Measurements from ENCODE around the gene MCC. TPM values are rescaled to one million over a fixed set of nuclear protein-coding genes. Genes with fewer than 3 reads are reported as not detected.

Gene MCC
- polyA plus RNA-seq, 1 donor (not counting 4 experiments of a cell fraction or from before 2014, with no cell fraction given), result 24.6 TPM

GRCh38 chr5:113253037-113253436 is 235.2 kb downstream of the MCC start:
- Histone ChIP-seq H3K36me3 (ENCODE audit: control insufficient read depth in 2 of 2, extremely low read depth in 1 of 2, insufficient read depth in 2 of 2, low read length in 2 of 2) (peaks cover 0 to 2% of the 10 kb centered on the region in 2 experiments), H3K79me2 (ENCODE audit: control insufficient read depth, insufficient read depth, low read length) (peaks cover 62% of the 10 kb centered on the region), H3K4me1 (ENCODE audit: control insufficient read depth, extremely low read depth, insufficient read depth, low read length) (peaks cover 8% of the 10 kb centered on the region), H2AFZ (ENCODE audit: control insufficient read depth, low read length) (no peak overlapping the region), H3K9me3 (ENCODE audit: control insufficient read depth, low read depth, low read length) (no peaks in the 10 kb centered on the region), H3K27ac (ENCODE audit: control insufficient read depth, insufficient read depth, low read length) (no peak overlapping the region), H3K9me1 (ENCODE audit: control insufficient read depth, extremely low read depth, insufficient read depth, low read length) (no peaks in the 10 kb centered on the region), H3K27me3 (ENCODE audit: control insufficient read depth, extremely low read depth, insufficient read depth, low read length) (no peaks in the 10 kb centered on the region), H4K20me1 (ENCODE audit: control insufficient read depth, extremely low read depth, insufficient read depth, low read length) (peaks cover 4% of the 10 kb centered on the region), H3K9ac (ENCODE audit: control insufficient read depth, extremely low read depth, insufficient read depth, low read length) (no peak overlapping the region), H3K4me3 (ENCODE audit: control insufficient read depth in 2 of 3, extremely low read depth in 1 of 3, insufficient read depth in 2 of 3, low read depth in 1 of 3, low read length in 3 of 3) (no peak overlapping the region), H3K4me2 (ENCODE audit: control insufficient read depth, extremely low read depth, insufficient read depth, low read depth, low read length) (no peak overlapping the region)
- dilution Hi-C loops (cut with MboI; ENCODE audit: extremely low pct_ligation_motif_present, low sequenced_read_pairs), result no loop called here
- FAIRE-seq (no peak), DNase-seq (ENCODE audit: low read depth, low spot score) (no peak)
- no peak for TF ChIP-seq EZH2 (IDR thresholded peaks at IDR 0.05; ENCODE audit: low read length)
- TF ChIP-seq CTCF (optimal IDR thresholded peaks at IDR 0.05 in 1 of 3, IDR thresholded peaks at IDR 0.05 in 1 of 3, conservative IDR thresholded peaks at IDR 0.05 in 1 of 3; ENCODE audit: extremely low read depth in 1 of 3, insufficient read depth in 2 of 3, low read length in 3 of 3), result no peak

- H3K9ac ChIP-seq (ENCODE audit: control insufficient read depth, extremely low read depth, insufficient read depth, low read length), result no peak overlapping the region
- no peaks in the 10 kb centered on the region for H3K9me3 ChIP-seq (ENCODE audit: control insufficient read depth, low read depth, low read length)
- peaks cover 0 to 2% of the 10 kb centered on the region in 2 experiments for H3K36me3 ChIP-seq (ENCODE audit: control insufficient read depth in 2 of 2, extremely low read depth in 1 of 2, insufficient read depth in 2 of 2, low read length in 2 of 2)
- no peak for FAIRE-seq
- peaks cover 57% of the 10 kb centered on the region for H3K79me2 ChIP-seq (ENCODE audit: control insufficient read depth, insufficient read depth, low read length)
- H3K27me3 ChIP-seq (ENCODE audit: control insufficient read depth, extremely low read depth, insufficient read depth, low read length), result no peaks in the 10 kb centered on the region
- no peak overlapping the region for H3K27ac ChIP-seq (ENCODE audit: control insufficient read depth, insufficient read depth, low read length)
- DNase-seq (ENCODE audit: low read depth, low spot score), result no peak
- no peak for TF ChIP-seq EZH2 (IDR thresholded peaks at IDR 0.05; ENCODE audit: low read length)
- no peak for TF ChIP-seq CTCF (optimal IDR thresholded peaks at IDR 0.05 in 1 of 3, IDR thresholded peaks at IDR 0.05 in 1 of 3, conservative IDR thresholded peaks at IDR 0.05 in 1 of 3; ENCODE audit: extremely low read depth in 1 of 3, insufficient read depth in 2 of 3, low read length in 3 of 3)
- H3K4me1 ChIP-seq (ENCODE audit: control insufficient read depth, extremely low read depth, insufficient read depth, low read length), result peaks cover 8% of the 10 kb centered on the region
- H3K4me3 ChIP-seq (ENCODE audit: control insufficient read depth in 2 of 3, extremely low read depth in 1 of 3, insufficient read depth in 2 of 3, low read depth in 1 of 3, low read length in 3 of 3), result no peak overlapping the region
- no peak overlapping the region for H3K4me2 ChIP-seq (ENCODE audit: control insufficient read depth, extremely low read depth, insufficient read depth, low read depth, low read length)
- H2AFZ ChIP-seq (ENCODE audit: control insufficient read depth, low read length), result no peak overlapping the region
- dilution Hi-C loops (cut with MboI; ENCODE audit: extremely low pct_ligation_motif_present, low sequenced_read_pairs), result no loop called here
- H4K20me1 ChIP-seq (ENCODE audit: control insufficient read depth, extremely low read depth, insufficient read depth, low read length), result peaks cover 4% of the 10 kb centered on the region
- no peaks in the 10 kb centered on the region for H3K9me1 ChIP-seq (ENCODE audit: control insufficient read depth, extremely low read depth, insufficient read depth, low read length)
Measured at GRCh38 chr5:113252066-113252465, 236.2 kb downstream of the MCC start.
